Activated CD8-positive, alpha-beta T cell treated with anti-CD3 and anti-CD28 coated beads for 36 hours (primary cell): ENCODE measurements around the gene OR1F1. TPM values are rescaled to one million over a fixed set of nuclear protein-coding genes. Genes with fewer than 3 reads are reported as not detected.
"Not testable (repeated sequence)": the region's sequence is repeated elsewhere in the genome, so short reads cannot be mapped to it uniquely, and the experiment has no call there.

Source experiments
- ATAC-seq: fragments of 200-7000 bp; cut with Tn5 transposase; one replicate; pipeline ENCODE4 v1.10.0; 2021; ENCODE audit warnings: mild to moderate bottlenecking, moderate library complexity
- CTCF ChIA-PET: fragments of 350-600 bp; sonication (Branson Sonifier 250); formaldehyde crosslinking; loops from one replicate; lab custom pipeline; 2021; ENCODE audit warnings: antibody characterized with exemption; lab: Charles Lee
- POLR2A ChIA-PET: fragments of 350-600 bp; sonication (Branson Sonifier 250); formaldehyde crosslinking; loops from one replicate; lab custom pipeline; 2021; ENCODE audit warnings: antibody characterized with exemption; lab: Charles Lee
- DNase-seq: peaks from one replicate; pipeline ENCODE4 v3.0.0-alpha.2; 2020
- H3K27ac Mint-ChIP-seq: one replicate; pipeline ENCODE4 v1.8.0; 2021; ENCODE audit warnings: mild to moderate bottlenecking, mixed read lengths
- H3K27me3 Mint-ChIP-seq: one replicate; pipeline ENCODE4 v1.8.0; 2021; ENCODE audit warnings: mixed read lengths
- H3K36me3 Mint-ChIP-seq: one replicate; pipeline ENCODE4 v1.8.0; 2021; ENCODE audit warnings: low read depth, mixed read lengths
- H3K4me1 Mint-ChIP-seq: one replicate; pipeline ENCODE4 v1.8.0; 2021; ENCODE audit warnings: low read depth, mixed read lengths
- H3K4me3 Mint-ChIP-seq: one replicate; pipeline ENCODE4 v1.8.0; 2021; ENCODE audit warnings: mild to moderate bottlenecking, moderate library complexity, mixed read lengths
- H3K9me3 Mint-ChIP-seq: one replicate; pipeline ENCODE4 v1.8.0; 2021; ENCODE audit warnings: mixed read lengths
- intact Hi-C: fragments of 100-400 bp; cut with micrococcal nuclease; formaldehyde crosslinking; loops from one replicate; pipeline ENCODE4 v1.10.0; 2022
- total RNA-seq, 2 experiments: library from RNA; stranded (reverse); gene quantifications; one replicate each; pipeline ENCODE4 v1.2.3, GENCODE V29; 2021
- TF ChIP-seq, protein P1 (sequence below): fragments of 200-600 bp; IDR thresholded peaks from one replicate; pipeline ENCODE4 v1.8.0; 2022; ENCODE audit warnings: antibody characterized with exemption, mild to moderate bottlenecking

Gene OR1F1
- total RNA-seq, 2 experiments from 2014 or later, result not detected

- Mint-ChIP-seq H3K4me3 (no peak overlapping the region), H3K9me3 (no peaks in the 10 kb centered on the region), H3K27ac (no peak overlapping the region), H3K36me3 (peaks cover 1% of the 10 kb centered on the region), H3K4me1 (peaks cover 18% of the 10 kb centered on the region), H3K27me3 (peaks cover 69% of the 10 kb centered on the region)
- ChIA-PET POLR2A (no interaction called here), CTCF (interaction anchor here (1.3 to 1.5 kb wide), 2 partner anchors 14 to 51 kb away, joined by 3 to 4 read pairs; no protein-coding TSS in a partner anchor)
- ATAC-seq, result no peak
- DNase-seq, result peak; percentile 49
- intact Hi-C loops, result loop anchor here (10.0 kb wide), 1 partner anchor 324 kb away; the partner anchor contains the start of gene CLUAP1
- TF ChIP-seq, protein P1, sequence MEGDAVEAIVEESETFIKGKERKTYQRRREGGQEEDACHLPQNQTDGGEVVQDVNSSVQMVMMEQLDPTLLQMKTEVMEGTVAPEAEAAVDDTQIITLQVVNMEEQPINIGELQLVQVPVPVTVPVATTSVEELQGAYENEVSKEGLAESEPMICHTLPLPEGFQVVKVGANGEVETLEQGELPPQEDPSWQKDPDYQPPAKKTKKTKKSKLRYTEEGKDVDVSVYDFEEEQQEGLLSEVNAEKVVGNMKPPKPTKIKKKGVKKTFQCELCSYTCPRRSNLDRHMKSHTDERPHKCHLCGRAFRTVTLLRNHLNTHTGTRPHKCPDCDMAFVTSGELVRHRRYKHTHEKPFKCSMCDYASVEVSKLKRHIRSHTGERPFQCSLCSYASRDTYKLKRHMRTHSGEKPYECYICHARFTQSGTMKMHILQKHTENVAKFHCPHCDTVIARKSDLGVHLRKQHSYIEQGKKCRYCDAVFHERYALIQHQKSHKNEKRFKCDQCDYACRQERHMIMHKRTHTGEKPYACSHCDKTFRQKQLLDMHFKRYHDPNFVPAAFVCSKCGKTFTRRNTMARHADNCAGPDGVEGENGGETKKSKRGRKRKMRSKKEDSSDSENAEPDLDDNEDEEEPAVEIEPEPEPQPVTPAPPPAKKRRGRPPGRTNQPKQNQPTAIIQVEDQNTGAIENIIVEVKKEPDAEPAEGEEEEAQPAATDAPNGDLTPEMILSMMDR, result no peak
Measured at GRCh38 chr16:3180445-3180878, 7.5 kb upstream of the OR1F1 start.

GRCh38 chr16:3182293-3182607, 5.8 kb upstream of the OR1F1 start:
- not testable (repeated sequence) for H3K36me3 Mint-ChIP-seq, DNase-seq, H3K9me3 Mint-ChIP-seq, ATAC-seq
- Mint-ChIP-seq H3K27ac (peak overlapping the region; percentile 62), H3K27me3 (peaks cover 67% of the 10 kb centered on the region), H3K4me3 (peak overlapping the region; percentile 83), H3K4me1 (peaks cover 20% of the 10 kb centered on the region)
- CTCF ChIA-PET, result interaction anchor here (0.6 to 2.9 kb wide), 6 partner anchors 9 to 272 kb away, joined by 3 to 12 read pairs (median 4); no protein-coding TSS in a partner anchor
- intact Hi-C loops, result loop anchor here (10.0 kb wide), 1 partner anchor 323 kb away; the partner anchor contains the start of gene CLUAP1
- POLR2A ChIA-PET, result interaction anchor here (0.6 to 2.6 kb wide), 3 partner anchors 10 to 363 kb away, joined by 3 to 9 read pairs (median 3); no protein-coding TSS in a partner anchor

DNA sequence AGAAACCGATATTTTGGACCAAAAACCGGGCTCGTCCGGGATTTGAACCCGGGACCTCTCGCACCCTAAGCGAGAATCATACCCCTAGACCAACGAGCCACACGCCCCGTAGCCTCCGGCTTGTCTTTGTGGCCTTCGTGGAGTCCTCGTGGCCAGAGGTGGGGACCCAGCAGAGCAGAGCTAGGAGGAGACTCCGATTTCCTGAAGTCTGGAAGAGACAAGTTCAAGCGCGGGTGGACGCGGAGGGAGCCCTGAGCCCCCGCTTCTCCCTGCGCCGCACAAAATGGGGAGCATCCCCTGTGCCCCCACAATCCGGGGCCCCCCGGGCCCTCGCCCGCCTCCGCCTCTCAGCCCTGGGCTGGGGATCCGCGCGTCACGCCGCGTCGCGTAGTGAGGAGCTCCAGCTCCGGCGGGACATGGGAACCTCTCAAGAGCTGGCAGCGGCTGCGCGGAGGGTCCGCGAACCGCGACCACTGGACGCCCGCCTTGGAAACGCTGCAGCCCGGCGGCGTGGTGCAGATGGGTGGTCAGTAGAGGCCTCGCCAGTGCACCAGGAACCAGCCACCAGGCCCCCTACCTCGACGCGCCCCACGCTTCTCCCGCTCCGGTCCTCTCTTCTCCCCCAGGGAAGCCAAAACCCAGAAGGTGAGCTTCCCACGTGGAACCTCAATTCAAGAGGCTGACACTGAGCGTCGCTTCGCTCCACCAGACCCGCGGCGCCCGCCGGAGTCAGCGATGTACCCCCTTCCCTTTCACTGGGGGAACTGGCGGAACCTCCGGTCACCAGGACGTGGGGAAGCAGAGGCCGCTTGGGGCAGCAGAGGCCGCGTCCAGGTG, 5.2 kb upstream of the OR1F1 start:
- Mint-ChIP-seq H3K36me3 (peaks cover 1% of the 10 kb centered on the region), H3K27ac (peak overlapping the region; percentile 62), H3K27me3 (peaks cover 66% of the 10 kb centered on the region), H3K4me1 (peaks cover 25% of the 10 kb centered on the region), H3K4me3 (peak overlapping the region; percentile 83), H3K9me3 (no peaks in the 10 kb centered on the region)
- ChIA-PET POLR2A (interaction anchor here (0.6 to 2.6 kb wide), 6 partner anchors 9 to 164 kb away, joined by 3 to 9 read pairs (median 3); no protein-coding TSS in a partner anchor), CTCF (interaction anchor here (0.6 to 2.9 kb wide), 9 partner anchors 10 to 271 kb away, joined by 3 to 12 read pairs (median 3); no protein-coding TSS in a partner anchor)
- peak; percentile 75 for DNase-seq
- intact Hi-C loops, result loop anchor here (10.0 kb wide), 1 partner anchor 322 kb away; the partner anchor contains the start of gene CLUAP1
- TF ChIP-seq, protein P1, result peak; percentile 47
- ATAC-seq, result peak; percentile 65

GRCh38 chr16:3183445-3184139, 4.4 kb upstream of the OR1F1 start:
- ATAC-seq (peak; percentile 12), DNase-seq (no peak)
- Mint-ChIP-seq H3K36me3 (peaks cover 1% of the 10 kb centered on the region), H3K9me3 (no peaks in the 10 kb centered on the region), H3K4me1 (peaks cover 31% of the 10 kb centered on the region), H3K27me3 (peaks cover 69% of the 10 kb centered on the region), H3K4me3 (peak overlapping the region; percentile 83), H3K27ac (peak overlapping the region; percentile 23)
- POLR2A ChIA-PET, result interaction anchor here (0.7 to 2.6 kb wide), 6 partner anchors 10 to 165 kb away, joined by 3 to 9 read pairs (median 3); no protein-coding TSS in a partner anchor
- CTCF ChIA-PET, result interaction anchor here (0.7 to 2.9 kb wide), 8 partner anchors 10 to 99 kb away, joined by 3 to 12 read pairs (median 5); no protein-coding TSS in a partner anchor
- intact Hi-C loops, result loop anchor here (10.0 kb wide), 1 partner anchor 321 kb away; the partner anchor contains the start of gene CLUAP1
- TF ChIP-seq, protein P1, result no peak
